ENCODE results near the gene ABHD8.

The ABHD8 gene

GRCh38 chr19:17323964-17324332, 20.7 kb upstream of the ABHD8 start:
- peaks cover 40% of the 10 kb centered on the region for H3K36me3 ChIP-seq (ENCODE audit: insufficient read depth, low read length)

DNA sequence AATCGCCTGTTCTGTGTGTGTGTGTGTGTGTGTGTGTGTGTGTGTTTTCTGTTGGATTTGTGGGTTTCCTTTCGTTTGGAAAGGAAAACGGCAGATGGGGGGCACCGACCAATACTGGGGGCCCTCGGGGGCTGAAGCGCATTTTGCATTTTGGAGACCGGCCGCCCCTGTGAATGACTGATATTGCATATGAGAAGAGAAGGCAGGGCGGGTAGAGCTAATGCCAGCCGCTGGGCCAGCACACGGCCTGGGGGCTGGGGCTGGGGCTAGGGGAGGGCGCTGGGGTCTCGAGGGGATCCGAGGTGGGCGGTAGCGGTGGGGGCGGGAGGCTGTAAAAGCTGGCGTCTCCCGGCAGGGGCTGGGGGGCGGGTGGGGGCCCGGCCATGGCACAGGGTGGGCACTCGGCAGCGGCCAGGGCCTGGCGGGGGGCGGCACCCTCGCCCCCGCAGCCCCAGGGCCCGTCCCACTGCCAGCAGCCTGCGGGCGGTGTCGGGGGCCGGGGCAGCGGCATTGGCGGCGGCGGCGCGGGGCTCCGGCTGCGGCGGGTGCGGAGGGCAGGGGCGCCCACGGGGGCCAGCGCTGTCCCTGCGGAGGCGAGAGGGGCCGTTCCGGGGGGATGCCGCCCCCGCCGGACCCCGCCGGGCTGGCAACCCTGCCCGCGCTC, 20.2 kb upstream of the ABHD8 start:
- H3K4me1 ChIP-seq (ENCODE audit: insufficient read depth, low read length, severe bottlenecking) = peaks cover 6% of the 10 kb centered on the region
- H3K36me3 ChIP-seq (ENCODE audit: insufficient read depth, low read length) = peaks cover 41% of the 10 kb centered on the region
- no peak overlapping the region for H3K4me2 ChIP-seq (ENCODE audit: low read length)
- no peaks in the 10 kb centered on the region for H3K9me3 ChIP-seq (ENCODE audit: low read length)
- no peak overlapping the region for H3K27ac ChIP-seq (ENCODE audit: low read depth, low read length, poor library complexity, severe bottlenecking)
- no peaks in the 10 kb centered on the region for H3K9me2 ChIP-seq (ENCODE audit: low read depth, low read length)
- no peak overlapping the region for H3K9ac ChIP-seq (ENCODE audit: low read length)
- no peak for TF ChIP-seq EZH2 (IDR thresholded peaks at IDR 0.05; ENCODE audit: borderline replicate concordance, low read length)
- TF ChIP-seq, protein P1, sequence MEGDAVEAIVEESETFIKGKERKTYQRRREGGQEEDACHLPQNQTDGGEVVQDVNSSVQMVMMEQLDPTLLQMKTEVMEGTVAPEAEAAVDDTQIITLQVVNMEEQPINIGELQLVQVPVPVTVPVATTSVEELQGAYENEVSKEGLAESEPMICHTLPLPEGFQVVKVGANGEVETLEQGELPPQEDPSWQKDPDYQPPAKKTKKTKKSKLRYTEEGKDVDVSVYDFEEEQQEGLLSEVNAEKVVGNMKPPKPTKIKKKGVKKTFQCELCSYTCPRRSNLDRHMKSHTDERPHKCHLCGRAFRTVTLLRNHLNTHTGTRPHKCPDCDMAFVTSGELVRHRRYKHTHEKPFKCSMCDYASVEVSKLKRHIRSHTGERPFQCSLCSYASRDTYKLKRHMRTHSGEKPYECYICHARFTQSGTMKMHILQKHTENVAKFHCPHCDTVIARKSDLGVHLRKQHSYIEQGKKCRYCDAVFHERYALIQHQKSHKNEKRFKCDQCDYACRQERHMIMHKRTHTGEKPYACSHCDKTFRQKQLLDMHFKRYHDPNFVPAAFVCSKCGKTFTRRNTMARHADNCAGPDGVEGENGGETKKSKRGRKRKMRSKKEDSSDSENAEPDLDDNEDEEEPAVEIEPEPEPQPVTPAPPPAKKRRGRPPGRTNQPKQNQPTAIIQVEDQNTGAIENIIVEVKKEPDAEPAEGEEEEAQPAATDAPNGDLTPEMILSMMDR (IDR thresholded peaks at IDR 0.05; ENCODE audit: low read length) = no peak
- H4K20me1 ChIP-seq (ENCODE audit: insufficient read depth, low read length) = no peaks in the 10 kb centered on the region
- H3K4me3 ChIP-seq (ENCODE audit: low read depth, low read length, poor library complexity, severe bottlenecking) = no peak overlapping the region
- H2AFZ ChIP-seq (ENCODE audit: low read length) = no peak overlapping the region
- no peaks in the 10 kb centered on the region for H3K27me3 ChIP-seq (ENCODE audit: insufficient read depth, low read length)
- H3F3A ChIP-seq (ENCODE audit: insufficient read depth, low read length) = peaks cover 3% of the 10 kb centered on the region; the same call in 1 of the 2 replicates
- H3K79me2 ChIP-seq (ENCODE audit: insufficient read depth, low read length) = no peaks in the 10 kb centered on the region

More at GRCh38 chr19:17323964-17324332, 20.7 kb upstream of the ABHD8 start:
- no peaks in the 10 kb centered on the region for H4K20me1 ChIP-seq (ENCODE audit: insufficient read depth, low read length)
- no peaks in the 10 kb centered on the region for H3K9me2 ChIP-seq (ENCODE audit: low read depth, low read length)
- H3K4me3 ChIP-seq (ENCODE audit: low read depth, low read length, poor library complexity, severe bottlenecking) = no peak overlapping the region
- no peak overlapping the region for H2AFZ ChIP-seq (ENCODE audit: low read length)
- peaks cover 3% of the 10 kb centered on the region; the same call in 1 of the 2 replicates for H3F3A ChIP-seq (ENCODE audit: insufficient read depth, low read length)
- no peak overlapping the region for H3K9ac ChIP-seq (ENCODE audit: low read length)
- no peak overlapping the region for H3K27ac ChIP-seq (ENCODE audit: low read depth, low read length, poor library complexity, severe bottlenecking)
- no peak for TF ChIP-seq EZH2 (IDR thresholded peaks at IDR 0.05; ENCODE audit: borderline replicate concordance, low read length)
- TF ChIP-seq, protein P1 (IDR thresholded peaks at IDR 0.05; ENCODE audit: low read length) = no peak
- peaks cover 6% of the 10 kb centered on the region for H3K4me1 ChIP-seq (ENCODE audit: insufficient read depth, low read length, severe bottlenecking)
- no peaks in the 10 kb centered on the region for H3K9me3 ChIP-seq (ENCODE audit: low read length)
- no peak overlapping the region for H3K4me2 ChIP-seq (ENCODE audit: low read length)
- H3K27me3 ChIP-seq (ENCODE audit: insufficient read depth, low read length) = no peaks in the 10 kb centered on the region; the same call in 1 of the 2 replicates
- no peaks in the 10 kb centered on the region for H3K79me2 ChIP-seq (ENCODE audit: insufficient read depth, low read length)

GRCh38 chr19:17322854-17323253, 19.6 kb upstream of the ABHD8 start:
- peaks cover under 1% of the 10 kb centered on the region for H3K4me1 ChIP-seq (ENCODE audit: insufficient read depth, low read length, severe bottlenecking)
- H3K9ac ChIP-seq (ENCODE audit: low read length) = no peak overlapping the region
- H3F3A ChIP-seq (ENCODE audit: insufficient read depth, low read length) = peaks cover 3% of the 10 kb centered on the region; the same call in 1 of the 2 replicates
- H3K4me3 ChIP-seq (ENCODE audit: low read depth, low read length, poor library complexity, severe bottlenecking) = no peak overlapping the region
- no peaks in the 10 kb centered on the region for H3K27me3 ChIP-seq (ENCODE audit: insufficient read depth, low read length)
- no peak overlapping the region for H3K4me2 ChIP-seq (ENCODE audit: low read length)
- no peaks in the 10 kb centered on the region for H3K9me2 ChIP-seq (ENCODE audit: low read depth, low read length)
- no peaks in the 10 kb centered on the region for H3K79me2 ChIP-seq (ENCODE audit: insufficient read depth, low read length)
- TF ChIP-seq EZH2 (IDR thresholded peaks at IDR 0.05; ENCODE audit: borderline replicate concordance, low read length) = no peak
- TF ChIP-seq, protein P1 (IDR thresholded peaks at IDR 0.05; ENCODE audit: low read length) = no peak
- no peak overlapping the region for H3K27ac ChIP-seq (ENCODE audit: low read depth, low read length, poor library complexity, severe bottlenecking)
- H4K20me1 ChIP-seq (ENCODE audit: insufficient read depth, low read length) = no peaks in the 10 kb centered on the region
- peaks cover 41% of the 10 kb centered on the region for H3K36me3 ChIP-seq (ENCODE audit: insufficient read depth, low read length)
- no peaks in the 10 kb centered on the region for H3K9me3 ChIP-seq (ENCODE audit: low read length)
- no peak overlapping the region for H2AFZ ChIP-seq (ENCODE audit: low read length)

All from OCI-LY1 (cell line).